NCI-H774 (cell line): Measurements from ENCODE around the gene JUP.
"Not testable (repeated sequence)": the region's sequence is repeated elsewhere in the genome, so short reads cannot be mapped to it uniquely, and the experiment has no call there.

Experiments used
- DNase-seq: peaks from one replicate; lab custom pipeline; 2025; lab: John Stamatoyannopoulos, UW

JUP gene

DNA sequence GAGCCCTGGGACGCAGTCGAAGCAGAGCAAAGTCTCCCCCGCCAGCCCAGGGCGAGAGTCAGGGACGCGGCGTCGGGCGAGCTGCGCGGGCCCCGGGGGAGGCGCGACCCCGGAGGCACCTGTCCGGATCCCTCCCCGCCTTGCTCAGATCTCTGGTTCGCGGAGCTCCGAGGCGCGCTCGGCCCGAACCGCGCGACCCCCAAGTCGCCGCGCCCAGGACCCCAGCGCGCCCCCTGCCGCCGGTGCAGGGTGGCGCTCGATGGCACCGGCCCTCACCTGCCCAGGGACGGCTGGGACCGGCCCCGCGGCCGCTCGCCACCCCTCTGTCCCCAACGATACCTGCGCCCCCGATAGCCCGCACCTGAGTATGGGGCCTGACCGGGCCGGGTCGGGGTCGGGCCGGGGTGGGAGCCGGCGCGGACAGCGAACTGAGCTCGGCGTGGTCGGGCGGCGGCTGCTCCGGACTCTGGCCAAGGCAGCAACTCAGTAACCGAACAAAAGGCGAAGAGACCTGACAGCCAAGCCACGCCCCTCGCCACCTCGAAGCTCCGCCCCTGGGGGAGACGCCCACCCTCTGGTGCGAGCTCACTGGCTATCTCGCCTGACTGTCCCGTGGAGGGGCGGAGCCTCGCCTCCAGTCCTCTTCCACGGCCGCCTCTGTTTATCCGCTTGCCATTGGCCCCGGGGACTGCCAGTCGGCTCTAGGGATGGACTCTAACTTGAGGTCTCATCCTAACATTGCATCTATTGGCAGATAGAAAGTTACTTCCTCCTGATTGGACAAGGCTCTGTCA lies at the start of gene JUP:
Gene JUP, minus strand, starts transcription at position 485 of the 794 bp plus-strand sequence. CDS start 14,857 bp downstream, outside the sequence.
- DNase-seq = peak; percentile 100

DNA sequence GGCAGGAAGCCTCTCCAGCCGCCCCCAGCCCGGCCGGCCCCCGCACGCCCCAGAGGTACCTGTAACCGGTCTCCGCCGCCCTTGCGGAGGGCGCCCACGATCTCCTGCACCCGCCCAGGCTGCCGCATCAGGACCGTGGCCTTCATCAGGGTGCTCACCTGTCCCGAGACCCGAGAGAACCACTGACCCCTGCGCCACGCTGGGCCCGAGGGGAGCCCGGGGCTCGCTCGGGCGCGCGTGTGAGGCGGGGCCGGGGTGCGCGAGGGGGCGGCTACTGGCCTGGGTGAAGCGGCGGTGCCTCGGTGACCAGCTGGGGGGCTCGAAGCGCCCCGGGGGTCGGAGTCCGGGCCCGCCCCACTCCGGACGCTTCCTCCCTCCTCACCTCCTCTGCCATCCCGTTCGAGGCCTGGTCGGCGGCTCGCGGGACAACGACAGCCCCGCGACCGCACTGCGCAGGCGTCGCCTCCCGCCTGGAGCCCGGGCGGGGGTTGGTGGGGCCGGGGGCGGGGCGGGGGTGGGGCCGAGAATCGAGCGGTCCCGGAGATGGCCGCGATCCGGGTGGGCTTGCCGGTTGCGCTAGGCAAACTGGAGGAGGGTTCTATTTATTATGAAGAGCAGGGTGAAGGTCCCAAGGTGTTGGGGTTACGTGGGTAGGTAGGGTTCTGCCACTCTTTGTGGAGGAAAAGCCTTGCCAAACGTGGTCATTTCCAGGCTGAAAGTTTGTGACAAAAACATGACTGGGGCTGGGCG lies 49.5 kb upstream of the JUP start, which contains the start of gene NT5C3B:
Gene NT5C3B, minus strand, starts transcription at position 433 of the 750 bp plus-strand sequence. Its CDS starts 39 bp downstream, at position 394.
- peak; percentile 59 for DNase-seq

DNA sequence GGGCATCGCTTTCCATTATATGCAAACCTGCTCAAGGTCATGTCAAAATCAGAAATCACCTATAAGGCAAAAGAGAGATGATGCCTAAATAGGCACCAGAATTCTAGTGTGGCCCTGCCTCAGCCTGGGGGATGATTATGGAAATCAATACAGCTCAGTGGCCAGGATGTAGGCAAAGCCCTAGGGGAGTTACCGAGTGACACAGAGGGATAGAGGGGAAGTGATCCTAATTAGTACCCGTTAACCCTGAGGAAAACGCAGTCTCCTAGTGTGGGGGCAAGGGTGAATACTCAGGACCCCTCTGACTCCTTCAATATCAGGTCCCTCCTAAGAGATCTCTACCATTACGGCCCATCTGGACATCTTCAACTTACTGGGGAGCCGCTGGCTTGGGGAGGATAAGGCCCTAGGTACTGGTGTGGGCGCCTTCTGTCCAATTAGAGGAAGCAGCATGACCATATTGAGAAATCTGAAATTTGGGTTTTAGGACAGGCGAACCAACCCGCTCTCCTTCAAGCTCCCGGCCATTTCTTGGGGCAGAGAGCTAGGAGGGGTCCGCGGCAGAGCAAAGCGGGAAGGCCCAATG lies 48.8 kb upstream of the JUP start:
- no peak for DNase-seq

DNA sequence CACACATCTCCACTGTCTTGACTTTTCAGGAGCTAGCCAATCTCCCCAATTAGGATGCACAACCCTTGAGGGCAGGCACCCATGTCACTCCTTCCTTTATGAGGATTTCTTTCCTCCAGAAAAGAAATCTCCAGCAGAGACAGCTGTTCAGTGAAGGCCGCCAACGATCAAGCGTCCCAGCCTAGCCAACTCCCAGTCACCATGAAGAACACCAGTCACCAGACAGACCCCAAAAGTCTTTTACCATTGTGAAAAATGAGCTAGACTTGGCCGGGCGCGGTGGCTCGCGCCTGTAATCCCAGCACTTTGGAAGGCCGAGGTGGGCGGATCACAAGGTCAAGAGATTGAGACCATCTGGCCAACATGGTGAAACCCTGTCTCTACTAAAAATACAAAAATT lies 43.5 kb upstream of the JUP start:
- DNase-seq = not testable (repeated sequence)

DNA sequence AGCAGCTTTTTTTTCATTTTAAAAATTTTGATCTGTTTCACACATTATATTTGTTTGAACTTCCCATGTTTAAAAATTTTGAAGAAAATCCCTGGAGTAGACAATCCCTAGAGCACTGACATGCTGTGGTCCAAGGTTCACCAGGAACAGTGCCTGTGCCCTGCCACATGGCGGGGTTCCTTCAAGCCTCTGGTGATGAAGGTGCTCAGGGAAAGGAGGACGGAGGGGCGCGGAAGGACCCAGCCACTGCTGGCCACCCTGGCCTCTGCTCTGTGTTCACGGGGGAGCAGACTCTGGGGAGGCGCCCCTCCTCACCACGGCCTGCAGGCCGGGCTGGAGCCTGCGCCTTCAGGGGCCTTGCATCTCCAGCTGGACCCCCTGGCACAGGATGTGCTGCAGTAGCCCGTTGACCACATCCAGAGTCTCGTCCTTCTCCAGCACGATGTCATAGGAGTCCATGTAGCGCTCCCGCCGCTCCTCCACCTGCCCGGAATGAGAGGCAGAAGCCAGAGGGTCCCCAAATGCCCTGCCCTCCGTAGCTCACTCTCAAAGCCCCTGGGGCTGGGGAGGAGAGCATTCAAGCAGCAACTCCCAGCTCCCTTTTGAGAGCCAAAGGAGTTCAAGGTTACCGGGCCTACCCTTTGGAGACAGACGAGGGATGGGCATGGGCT lies 38.8 kb upstream of the JUP start:
- no peak for DNase-seq

DNA sequence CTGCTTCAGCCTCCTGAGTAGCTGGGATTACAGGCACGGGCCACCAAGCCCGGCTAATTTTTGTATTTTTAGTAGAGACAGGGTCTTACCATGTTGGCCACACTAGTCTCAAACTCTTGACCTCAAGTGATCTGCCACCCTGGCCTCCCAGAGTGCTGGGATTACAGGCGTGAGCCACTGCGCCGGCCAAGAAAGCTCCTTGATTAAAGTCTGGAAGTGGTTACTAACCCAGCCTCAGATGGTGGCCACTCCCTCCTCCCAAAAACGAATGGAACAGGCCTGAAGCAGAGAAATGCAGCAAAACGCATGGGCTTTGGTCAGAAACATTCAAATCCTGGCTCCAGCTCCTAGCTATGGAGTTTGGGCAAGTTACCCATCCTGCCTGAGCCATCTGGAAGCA lies 37.6 kb upstream of the JUP start:
- DNase-seq = no peak

DNA sequence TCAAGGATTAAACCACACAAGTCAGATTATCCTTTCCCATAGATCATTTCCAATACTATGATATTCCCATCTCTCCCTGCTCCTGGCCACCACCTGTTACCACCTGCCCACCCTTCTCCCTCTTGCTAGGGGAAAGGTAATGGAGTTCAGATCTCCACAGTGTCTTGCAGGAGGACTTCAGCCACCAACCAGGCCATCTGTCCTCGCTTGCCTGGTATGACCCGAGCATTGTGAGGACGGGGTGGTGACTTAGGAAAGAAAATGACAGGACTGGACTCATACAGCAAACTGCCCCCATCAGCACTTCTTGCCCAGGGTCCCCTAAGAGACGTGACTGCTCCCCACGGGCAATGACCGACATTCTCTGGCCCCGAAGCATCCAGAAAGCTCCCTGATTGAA lies 37.1 kb upstream of the JUP start:
- no peak for DNase-seq

DNA sequence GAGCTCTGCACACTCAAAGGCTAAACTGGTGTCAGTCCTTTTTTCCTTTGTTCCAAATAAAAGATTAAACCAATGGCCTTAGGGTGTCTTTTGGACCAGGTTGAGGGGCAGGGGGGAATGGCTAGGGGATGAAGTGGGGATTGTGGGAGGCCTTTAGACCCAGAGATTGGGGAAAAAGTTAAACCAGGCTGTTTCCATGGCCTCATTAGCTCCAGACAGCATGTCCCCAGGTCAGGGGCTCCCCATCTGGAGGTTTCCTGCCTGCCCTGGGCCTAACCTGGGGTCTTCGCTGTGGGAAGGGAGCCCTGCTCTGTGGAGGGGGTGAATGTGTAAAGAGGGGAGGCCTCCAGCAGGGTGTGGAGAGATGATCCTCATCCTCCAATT lies 36.6 kb upstream of the JUP start:
- no peak for DNase-seq

DNA sequence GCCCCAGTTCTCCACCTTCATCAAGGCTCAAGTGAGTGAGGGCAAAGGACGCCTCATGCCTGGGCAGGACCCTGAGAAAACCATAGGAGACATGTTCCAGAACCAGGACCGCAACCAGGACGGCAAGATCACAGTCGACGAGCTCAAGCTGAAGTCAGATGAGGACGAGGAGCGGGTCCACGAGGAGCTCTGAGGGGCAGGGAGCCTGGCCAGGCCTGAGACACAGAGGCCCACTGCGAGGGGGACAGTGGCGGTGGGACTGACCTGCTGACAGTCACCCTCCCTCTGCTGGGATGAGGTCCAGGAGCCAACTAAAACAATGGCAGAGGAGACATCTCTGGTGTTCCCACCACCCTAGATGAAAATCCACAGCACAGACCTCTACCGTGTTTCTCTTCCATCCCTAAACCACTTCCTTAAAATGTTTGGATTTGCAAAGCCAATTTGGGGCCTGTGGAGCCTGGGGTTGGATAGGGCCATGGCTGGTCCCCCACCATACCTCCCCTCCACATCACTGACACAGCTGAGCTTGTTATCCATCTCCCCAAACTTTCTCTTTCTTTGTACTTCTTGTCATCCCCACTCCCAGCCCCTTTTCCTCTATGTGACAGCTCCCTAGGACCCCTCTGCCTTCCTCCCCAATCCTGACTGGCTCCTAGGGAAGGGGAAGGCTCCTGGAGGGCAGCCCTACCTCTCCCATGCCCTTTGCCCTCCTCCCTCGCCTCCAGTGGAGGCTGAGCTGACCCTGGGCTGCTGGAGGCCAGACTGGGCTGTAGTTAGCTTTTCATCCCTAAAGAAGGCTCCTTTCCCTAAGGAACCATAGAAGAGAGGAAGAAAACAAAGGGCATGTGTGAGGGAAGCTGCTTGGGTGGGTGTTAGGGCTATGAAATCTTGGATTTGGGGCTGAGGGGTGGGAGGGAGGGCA lies 36.0 kb upstream of the JUP start:
- no peak for DNase-seq

DNA sequence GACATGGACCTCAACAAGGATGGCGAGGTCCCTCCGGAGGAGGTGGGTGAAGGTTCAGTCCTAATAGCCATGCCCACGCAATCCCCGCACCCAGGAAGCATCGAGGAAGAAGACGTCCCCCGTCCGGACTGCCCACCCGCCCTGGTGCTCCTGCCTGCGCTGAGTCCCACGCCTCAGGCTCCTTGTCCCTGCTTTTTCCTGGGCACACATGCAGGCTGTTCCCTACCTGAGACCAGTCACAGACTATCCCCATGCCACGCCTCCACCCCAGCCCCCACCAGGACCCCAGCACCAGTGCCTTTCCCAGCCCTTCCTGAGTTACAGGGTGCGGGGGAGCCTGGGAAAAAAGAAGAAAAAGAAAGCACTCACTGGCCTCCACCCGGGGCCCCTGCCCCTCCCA lies 35.3 kb upstream of the JUP start:
- no peak for DNase-seq

DNA sequence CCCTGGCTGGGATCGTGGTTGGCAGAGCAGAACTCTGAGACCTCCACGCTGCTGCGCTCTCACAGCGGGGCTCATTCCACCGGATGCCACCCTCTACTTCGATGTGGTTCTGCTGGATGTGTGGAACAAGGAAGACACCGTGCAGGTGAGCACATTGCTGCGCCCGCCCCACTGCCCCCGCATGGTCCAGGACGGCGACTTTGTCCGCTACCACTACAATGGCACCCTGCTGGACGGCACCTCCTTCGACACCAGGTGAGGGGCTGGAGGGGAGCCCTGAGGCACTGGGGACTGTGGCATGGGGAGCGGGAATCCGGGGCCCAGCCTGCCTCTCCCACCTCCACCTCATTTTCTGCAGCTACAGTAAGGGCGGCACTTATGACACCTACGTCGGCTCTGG lies 31.5 kb upstream of the JUP start:
- DNase-seq = no peak

DNA sequence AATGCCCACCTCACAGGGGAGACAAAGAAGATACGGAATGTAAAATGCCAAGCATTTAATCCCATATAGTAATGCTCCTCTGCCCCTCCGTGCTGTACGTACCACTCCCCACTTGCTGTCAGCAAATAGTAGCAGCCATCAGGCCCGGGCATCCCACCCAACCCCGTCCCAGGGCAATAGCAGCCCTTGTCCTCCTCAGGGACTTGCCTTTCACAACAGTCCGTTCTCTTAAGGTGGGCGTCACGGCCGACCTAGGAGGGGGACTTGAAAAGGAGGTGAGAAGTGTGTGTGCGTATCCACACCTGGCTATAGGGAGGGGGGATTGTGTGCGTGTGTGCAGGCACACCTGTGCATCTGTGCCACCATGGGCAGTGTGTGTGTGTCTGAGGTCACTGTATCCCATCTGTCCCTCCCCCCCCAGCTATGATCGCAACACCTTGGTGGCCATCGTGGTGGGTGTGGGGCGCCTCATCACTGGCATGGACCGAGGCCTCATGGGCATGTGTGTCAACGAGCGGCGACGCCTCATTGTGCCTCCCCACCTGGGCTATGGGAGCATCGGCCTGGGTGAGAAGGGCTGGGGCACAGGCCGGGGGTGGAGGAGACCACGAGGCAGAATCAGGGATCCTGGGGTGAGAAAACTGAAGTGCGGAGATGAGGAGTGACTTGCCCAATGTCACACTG lies 30.3 kb upstream of the JUP start:
- DNase-seq = no peak

DNA sequence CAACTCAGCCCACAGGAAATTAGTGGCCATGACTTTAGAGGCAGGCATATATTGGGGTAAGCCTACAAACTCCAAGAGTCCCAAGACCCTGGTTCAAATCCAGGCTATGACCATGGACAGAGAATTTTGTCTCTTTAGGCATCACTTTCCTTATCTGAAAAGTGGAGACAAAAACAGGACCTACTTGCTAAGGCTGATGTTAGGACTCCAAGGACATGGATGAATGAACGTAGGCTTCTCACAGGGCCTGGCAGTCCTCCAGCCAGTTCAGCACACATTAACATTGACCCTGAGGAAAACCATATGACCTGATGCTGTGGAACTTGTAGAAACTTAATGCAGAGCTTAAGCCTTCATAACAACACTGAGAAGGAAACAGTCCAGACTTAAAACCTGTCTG lies 27.7 kb upstream of the JUP start:
- DNase-seq = no peak

DNA sequence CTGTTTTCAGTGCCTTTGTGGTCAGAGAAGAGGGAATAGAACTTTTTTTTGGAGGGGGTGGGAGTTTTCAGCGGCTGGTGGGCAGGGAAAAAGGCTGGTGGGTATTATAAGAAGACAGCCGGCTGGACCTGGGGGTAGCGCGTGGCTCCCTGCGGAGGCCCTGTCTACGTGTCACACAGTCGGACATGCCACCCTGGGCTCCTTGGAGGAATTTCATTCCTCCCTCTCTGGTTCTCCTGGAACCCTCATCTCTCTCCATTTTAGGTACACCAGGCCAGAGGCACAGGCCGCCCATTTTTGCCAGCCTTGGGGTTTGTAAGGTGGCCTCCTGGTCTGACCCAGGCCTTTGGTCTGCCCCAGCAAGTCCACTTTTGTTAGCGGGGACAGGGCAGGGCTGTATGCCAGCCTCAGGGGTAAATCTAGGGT lies 27.2 kb upstream of the JUP start:
- no peak for DNase-seq

DNA sequence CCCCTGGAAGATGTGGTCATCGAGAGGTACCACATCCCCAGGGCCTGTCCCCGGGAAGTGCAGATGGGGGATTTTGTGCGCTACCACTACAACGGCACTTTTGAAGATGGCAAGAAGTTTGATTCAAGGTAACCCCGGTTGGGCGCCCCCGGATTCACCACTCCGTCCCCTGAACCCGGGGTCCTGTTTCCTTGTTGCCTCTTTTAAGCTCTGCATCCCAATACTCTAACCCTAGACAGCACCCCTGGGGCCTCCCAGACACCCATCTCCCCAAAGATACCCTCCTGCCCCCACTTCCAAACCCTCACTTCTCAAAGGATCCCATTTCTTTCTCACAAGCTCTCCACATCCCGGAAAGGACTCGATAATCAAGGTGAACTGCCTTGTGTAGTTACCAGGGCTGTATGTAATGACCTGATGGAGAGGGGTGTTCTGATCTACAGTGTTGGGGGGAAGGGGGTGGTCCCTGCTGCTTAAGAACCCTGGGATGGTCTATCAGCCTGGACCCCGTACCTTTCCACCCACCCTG lies 26.7 kb upstream of the JUP start:
- no peak for DNase-seq

DNA sequence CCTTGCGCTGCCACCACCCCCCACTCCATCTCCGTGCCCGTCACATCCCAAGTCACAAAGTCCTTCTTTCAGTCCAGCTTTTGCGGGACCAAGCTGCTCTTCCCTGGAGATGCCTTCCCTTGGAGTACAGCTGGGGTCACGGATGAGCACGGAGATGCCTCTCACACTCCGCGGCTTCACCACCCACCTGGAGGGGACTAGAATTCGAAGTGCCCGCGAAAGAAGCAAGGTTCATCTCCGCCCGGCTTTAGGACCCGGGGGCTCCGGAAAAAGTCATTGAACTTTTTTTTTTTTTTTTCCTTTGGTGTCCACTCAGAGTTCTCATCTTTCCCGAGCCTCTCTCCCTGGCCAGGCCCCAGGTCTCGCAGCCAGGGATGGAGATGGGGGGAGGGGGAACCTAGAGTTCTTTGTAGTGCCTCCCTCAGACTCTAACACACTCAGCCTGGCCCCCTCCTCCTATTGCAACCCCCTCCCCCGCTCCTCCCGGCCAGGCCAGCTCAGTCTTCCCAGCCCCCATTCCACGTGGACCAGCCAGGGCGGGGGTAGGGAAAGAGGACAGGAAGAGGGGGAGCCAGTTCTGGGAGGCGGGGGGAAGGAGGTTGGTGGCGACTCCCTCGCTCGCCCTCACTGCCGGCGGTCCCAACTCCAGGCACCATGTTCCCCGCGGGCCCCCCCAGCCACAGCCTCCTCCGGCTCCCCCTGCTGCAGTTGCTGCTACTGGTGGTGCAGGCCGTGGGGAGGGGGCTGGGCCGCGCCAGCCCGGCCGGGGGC lies 26.1 kb upstream of the JUP start, which contains the start of gene FKBP10:
Gene FKBP10, plus strand, starts transcription at position 624 of the 771 bp plus-strand sequence. Its CDS starts 31 bp downstream, at position 655.
- peak; percentile 59 for DNase-seq

DNA sequence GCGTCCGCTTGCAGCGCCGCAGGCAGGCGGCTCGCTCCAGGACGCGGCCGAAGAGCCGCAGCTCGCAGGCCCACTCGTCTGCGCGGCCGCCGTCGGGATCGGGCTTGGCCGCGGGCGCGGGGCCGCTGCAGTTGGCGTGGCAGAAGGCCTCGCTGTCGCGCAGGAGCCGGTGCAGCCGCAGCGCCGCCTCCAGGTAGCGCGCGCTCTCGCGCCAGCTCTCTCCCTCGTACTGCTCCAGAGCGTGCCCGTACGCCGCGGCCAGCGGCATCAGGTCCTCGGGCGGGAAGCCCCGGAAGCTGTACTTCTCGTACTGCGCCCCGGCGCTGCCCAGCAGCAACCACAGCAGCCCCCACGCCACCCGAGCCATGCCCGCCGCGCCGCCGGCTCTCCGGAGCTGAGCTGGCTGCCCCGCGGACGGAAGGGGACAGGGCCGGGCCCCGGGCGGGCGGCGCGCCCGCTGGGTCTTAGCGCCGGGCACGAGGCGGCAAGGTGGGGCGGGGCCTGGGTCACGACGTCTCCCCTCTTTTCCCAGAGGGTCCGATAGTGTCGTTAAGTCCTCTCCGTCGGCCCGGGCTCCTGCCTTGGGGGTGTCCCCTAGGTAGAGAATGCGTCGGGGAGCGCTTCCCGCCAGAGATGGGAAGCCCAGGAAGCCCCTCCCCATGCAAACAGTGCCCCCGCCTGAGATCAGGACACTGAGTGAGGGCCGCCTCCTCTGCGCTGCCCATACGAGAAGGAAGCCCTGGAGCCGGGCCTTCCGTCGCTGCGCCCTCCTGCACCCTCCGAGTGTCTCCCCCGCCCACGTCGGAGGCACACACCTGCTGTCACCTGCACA lies 25.3 kb upstream of the JUP start, which contains the start of gene P3H4:
Gene P3H4, minus strand, starts transcription at position 401 of the 832 bp plus-strand sequence. Its CDS starts 34 bp downstream, at position 367.
- DNase-seq = peak; percentile 74
